ENCODE measurements around the gene OMP.
"Not testable (repeated sequence)": the region's sequence is repeated elsewhere in the genome, so short reads cannot be mapped to it uniquely, and the experiment has no call there.

The OMP gene

GRCh38 chr11:77102246-77103210 lies at the start of gene OMP:
Gene OMP (plus strand): TSS chr11:77102840. CDS start chr11:77102840, 0 bp downstream.
- no peak for DNase-seq

GRCh38 chr11:77053217-77054015 lies 49.2 kb upstream of the OMP start:
- no peak for DNase-seq

GRCh38 chr11:77054084-77054483 lies 48.6 kb upstream of the OMP start:
- no peak for DNase-seq

GRCh38 chr11:77055101-77055561 lies 47.5 kb upstream of the OMP start:
- DNase-seq = no peak

GRCh38 chr11:77055913-77056312 lies 46.7 kb upstream of the OMP start:
- no peak for DNase-seq

GRCh38 chr11:77056814-77057402 lies 45.7 kb upstream of the OMP start:
- DNase-seq = no peak

- no peak for DNase-seq
Measured at GRCh38 chr11:77057938-77058474, 44.6 kb upstream of the OMP start.

- DNase-seq = no peak
Measured at GRCh38 chr11:77058900-77059299, 43.7 kb upstream of the OMP start.

GRCh38 chr11:77059806-77060205 lies 42.8 kb upstream of the OMP start:
- DNase-seq = no peak

GRCh38 chr11:77060234-77060633 lies 42.4 kb upstream of the OMP start:
- DNase-seq = no peak

GRCh38 chr11:77061258-77061657 lies 41.4 kb upstream of the OMP start:
- DNase-seq = not testable (repeated sequence)

GRCh38 chr11:77062924-77063323 lies 39.7 kb upstream of the OMP start:
- DNase-seq = no peak

- no peak for DNase-seq
Measured at GRCh38 chr11:77063407-77063806, 39.2 kb upstream of the OMP start.

- DNase-seq = no peak
Measured at GRCh38 chr11:77063861-77064260, 38.8 kb upstream of the OMP start.

- no peak for DNase-seq
Measured at GRCh38 chr11:77064648-77065217, 37.9 kb upstream of the OMP start.

GRCh38 chr11:77065878-77066228 lies 36.8 kb upstream of the OMP start:
- no peak for DNase-seq

GRCh38 chr11:77066229-77067042 lies 36.2 kb upstream of the OMP start, which contains the start of gene CAPN5:
Gene CAPN5 (plus strand): TSS chr11:77066971. CDS start chr11:77084887, 17,916 bp downstream.
- DNase-seq = peak; percentile 85 to 90

- no peak for DNase-seq
Measured at GRCh38 chr11:77067861-77068443, 34.7 kb upstream of the OMP start.

- no peak for DNase-seq
Measured at GRCh38 chr11:77068457-77069335, 33.9 kb upstream of the OMP start.

- DNase-seq = no peak
Measured at GRCh38 chr11:77069336-77069968, 33.2 kb upstream of the OMP start.
